HepG2 (cell line): ENCODE measurements around the gene PTPRN. TPM values are rescaled to one million over a fixed set of nuclear protein-coding genes. Genes with fewer than 3 reads are reported as not detected.

Source experiments
- CBFB ChIP-seq: sonication (generic); formaldehyde crosslinking; IDR thresholded peaks from 2 replicates; pipeline ENCODE4 v1.4.0; 2020; ENCODE audit warnings: missing genetic modification reagents
- DNMT1 ChIP-seq: sonication (generic); formaldehyde crosslinking; IDR thresholded peaks from 2 replicates; pipeline ENCODE4 v1.5.1; 2020; ENCODE audit warnings: mild to moderate bottlenecking, missing genetic modification reagents
- EHMT2 ChIP-seq: fragments of 200-600 bp; sonication (generic); IDR thresholded peaks from 2 replicates; pipeline ENCODE4 v1.7.0; 2017; ENCODE audit warnings: antibody characterized with exemption, low read depth, low read length, borderline replicate concordance
- MEIS1 ChIP-seq: sonication (generic); formaldehyde crosslinking; IDR thresholded peaks from 2 replicates; pipeline ENCODE4 v1.9.0; 2021; ENCODE audit warnings: mild to moderate bottlenecking, missing genetic modification reagents, moderate library complexity, borderline replicate concordance
- NR1H2 ChIP-seq: sonication (generic); formaldehyde crosslinking; IDR thresholded peaks from 2 replicates; pipeline ENCODE4 v1.8.1; 2022; ENCODE audit warnings: low read depth, missing genetic modification reagents, borderline replicate concordance
- POLR2A ChIP-seq, 2 experiments: IDR thresholded peaks; 2 replicates each; pipeline ENCODE4 v1.6.1; 2011; ENCODE audit warnings: low read depth in 2 of 2, low read length in 2 of 2, mild to moderate bottlenecking in 1 of 2, moderate library complexity in 1 of 2; ENCODE audit not compliant: insufficient read depth in 1 of 2
- TBP ChIP-seq: sonication (generic); formaldehyde crosslinking; IDR thresholded peaks from 2 replicates; pipeline ENCODE4 v1.5.0; 2020; ENCODE audit warnings: missing genetic modification reagents
- ZFP36L1 ChIP-seq: sonication (generic); formaldehyde crosslinking; IDR thresholded peaks from 2 replicates; pipeline ENCODE4 v1.8.0; 2022; ENCODE audit warnings: mild to moderate bottlenecking, missing genetic modification reagents, moderate library complexity
- ZNF281 ChIP-seq: sonication (generic); formaldehyde crosslinking; IDR thresholded peaks from 2 replicates; pipeline ENCODE4 v1.4.0; 2020; ENCODE audit warnings: missing genetic modification reagents, borderline replicate concordance
- ZNF646 ChIP-seq: sonication (generic); formaldehyde crosslinking; IDR thresholded peaks from 2 replicates; pipeline ENCODE4 v1.9.0; 2021; ENCODE audit warnings: mild to moderate bottlenecking, missing genetic modification reagents
- ZNF770 ChIP-seq: sonication (generic); formaldehyde crosslinking; IDR thresholded peaks from 2 replicates; pipeline ENCODE4 v1.5.0; 2020; ENCODE audit warnings: mild to moderate bottlenecking, missing genetic modification reagents
- ZNF781 ChIP-seq: sonication (generic); formaldehyde crosslinking; IDR thresholded peaks from 2 replicates; pipeline ENCODE4 v1.5.1; 2020; ENCODE audit warnings: borderline replicate concordance, mild to moderate bottlenecking, missing genetic modification reagents; ENCODE audit errors: not compliant biosample characterization
- ZNF891 ChIP-seq: sonication (generic); formaldehyde crosslinking; IDR thresholded peaks from 2 replicates; pipeline ENCODE4 v1.5.0; 2020; ENCODE audit warnings: mild to moderate bottlenecking, missing genetic modification reagents
- polyA plus RNA-seq, 8 experiments: library from polyadenylated mRNA; depleted of rRNA in 3 of 8; stranded (reverse) in 7 of 8; unstranded in 1 of 8; fragments of >200 nt; fragmentation: Illumina TruSeq in 4 of 8; extraction: Trizol in 4 of 8; gene quantifications; 2 replicates each; pipeline versions ENCODE4 v1.2.1 to v1.2.3, GENCODE V29; 2011 to 2016; ENCODE audit warnings: low read depth in 4 of 8, missing spikeins in 1 of 8, mixed read lengths in 1 of 8; ENCODE audit not compliant: insufficient read depth in 1 of 8
- total RNA-seq, 5 experiments: library from RNA; depleted of rRNA; stranded (reverse); fragments of >200 nt; fragmentation: Illumina TruSeq; extraction: Trizol; gene quantifications; 2 replicates each; pipeline ENCODE4 v1.2.3, GENCODE V29; 2016; ENCODE audit warnings: low read depth in 1 of 5

PTPRN gene
- total and polyA plus RNA-seq, 2 of the 13 experiments (the other 11 are each of a cell fraction or from before 2014, with no cell fraction given), result 0.26 TPM; not detected in 1

GRCh38 chr2:219277703-219278654 lies 31.2 kb downstream of the PTPRN start (continued):
- TF ChIP-seq ZNF646 (CRISPR knock-in tag) (no peak), ZNF781 (CRISPR knock-in tag) (no peak), DNMT1 (CRISPR knock-in tag) (no peak), ZNF891 (CRISPR knock-in tag) (no peak), EHMT2 (no peak), ZFP36L1 (CRISPR knock-in tag) (no peak), ZNF770 (CRISPR knock-in tag) (no peak), ZNF281 (CRISPR knock-in tag) (no peak), NR1H2 (CRISPR knock-in tag) (no peak), CBFB (CRISPR knock-in tag) (peak; percentile 76; the same call in 1 of the 2 replicates), TBP (CRISPR knock-in tag) (no peak), POLR2A (IDR thresholded peaks at IDR 0.05; ENCODE audit: insufficient read depth in 1 of 2, low read depth in 2 of 2, low read length in 2 of 2) (no peak), MEIS1 (CRISPR knock-in tag) (0 out of 2 replicates have a peak, but pooled peaks have one; percentile 42)
